ENCODE measurements around the gene ATP6V1G2. TPM values are rescaled to one million over a fixed set of nuclear protein-coding genes. Genes with fewer than 3 reads are reported as not detected.

The ATP6V1G2 gene
- total RNA-seq, 2 donors from 2014 or later: 1.7 to 2.1 TPM

GRCh38 chr6:31579546-31580437, 33.4 kb upstream of the ATP6V1G2 start:
- no peak overlapping the region for H3K27ac Mint-ChIP-seq
- Histone ChIP-seq H3K4me1 (ENCODE audit: control insufficient read depth, insufficient read depth, low read length) (no peaks in the 10 kb centered on the region), H3K27me3 (ENCODE audit: control insufficient read depth, insufficient read depth, low read length, poor library complexity, severe bottlenecking) (peaks cover 5% of the 10 kb centered on the region), H3K9me3 (ENCODE audit: control insufficient read depth, low read length) (no peaks in the 10 kb centered on the region), H3K4me3 (ENCODE audit: low read length) (no peak overlapping the region), H3K36me3 (ENCODE audit: control insufficient read depth, insufficient read depth, low read length) (no peaks in the 10 kb centered on the region), H3K27ac (ENCODE audit: low read depth, low read length) (no peak overlapping the region), H3K9ac (ENCODE audit: extremely low read depth, low read length, poor library complexity, severe bottlenecking) (no peak overlapping the region)
- DNase-seq: no peak
- TF ChIP-seq, protein P1, sequence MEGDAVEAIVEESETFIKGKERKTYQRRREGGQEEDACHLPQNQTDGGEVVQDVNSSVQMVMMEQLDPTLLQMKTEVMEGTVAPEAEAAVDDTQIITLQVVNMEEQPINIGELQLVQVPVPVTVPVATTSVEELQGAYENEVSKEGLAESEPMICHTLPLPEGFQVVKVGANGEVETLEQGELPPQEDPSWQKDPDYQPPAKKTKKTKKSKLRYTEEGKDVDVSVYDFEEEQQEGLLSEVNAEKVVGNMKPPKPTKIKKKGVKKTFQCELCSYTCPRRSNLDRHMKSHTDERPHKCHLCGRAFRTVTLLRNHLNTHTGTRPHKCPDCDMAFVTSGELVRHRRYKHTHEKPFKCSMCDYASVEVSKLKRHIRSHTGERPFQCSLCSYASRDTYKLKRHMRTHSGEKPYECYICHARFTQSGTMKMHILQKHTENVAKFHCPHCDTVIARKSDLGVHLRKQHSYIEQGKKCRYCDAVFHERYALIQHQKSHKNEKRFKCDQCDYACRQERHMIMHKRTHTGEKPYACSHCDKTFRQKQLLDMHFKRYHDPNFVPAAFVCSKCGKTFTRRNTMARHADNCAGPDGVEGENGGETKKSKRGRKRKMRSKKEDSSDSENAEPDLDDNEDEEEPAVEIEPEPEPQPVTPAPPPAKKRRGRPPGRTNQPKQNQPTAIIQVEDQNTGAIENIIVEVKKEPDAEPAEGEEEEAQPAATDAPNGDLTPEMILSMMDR (conservative IDR thresholded peaks at IDR 0.05): no peak
- H3K4me3 Mint-ChIP-seq: peak overlapping the region; percentile 98
- H3K36me3 Mint-ChIP-seq (ENCODE audit: low read depth): no peaks in the 10 kb centered on the region
- H3K9me3 Mint-ChIP-seq: no peaks in the 10 kb centered on the region
- H3K27me3 Mint-ChIP-seq (ENCODE audit: insufficient read depth): peaks cover 50% of the 10 kb centered on the region
- peaks cover 17% of the 10 kb centered on the region for H3K4me1 Mint-ChIP-seq
- WGBS, 2 experiments (ENCODE audit: insufficient coverage in 1 of 2, insufficient read length in 1 of 2): 90 to 94% methylated on average over 3 to 8 of the region's 8 CpGs

DNA sequence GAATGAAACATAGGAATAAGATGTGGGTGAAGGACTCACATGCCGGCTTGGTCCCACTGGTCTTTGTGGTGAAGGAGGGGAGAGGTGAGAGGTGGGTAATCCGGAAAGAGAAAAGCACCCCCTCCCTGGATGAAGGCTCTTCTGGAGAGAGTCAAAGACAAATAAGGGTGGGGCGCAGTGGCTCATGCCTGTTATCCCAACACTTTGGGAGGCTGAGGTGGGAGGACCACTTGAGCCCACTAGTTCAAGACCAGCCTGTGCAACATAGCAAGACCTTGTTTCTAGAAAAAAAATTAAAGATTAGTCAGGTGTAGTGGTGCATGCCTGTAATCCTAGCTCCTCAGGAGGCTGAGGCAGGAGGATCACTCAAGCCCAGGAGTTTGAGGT, 32.7 kb upstream of the ATP6V1G2 start:
- Mint-ChIP-seq H3K9me3 (no peaks in the 10 kb centered on the region), H3K36me3 (ENCODE audit: low read depth) (no peaks in the 10 kb centered on the region), H3K27me3 (ENCODE audit: insufficient read depth) (peaks cover 51% of the 10 kb centered on the region), H3K4me1 (peaks cover 20% of the 10 kb centered on the region), H3K27ac (no peak overlapping the region), H3K4me3 (no peak overlapping the region)
- Histone ChIP-seq H3K27ac (ENCODE audit: low read depth, low read length) (no peak overlapping the region), H3K9me3 (ENCODE audit: control insufficient read depth, low read length) (no peaks in the 10 kb centered on the region), H3K4me3 (ENCODE audit: low read length) (no peak overlapping the region), H3K36me3 (ENCODE audit: control insufficient read depth, insufficient read depth, low read length) (no peaks in the 10 kb centered on the region), H3K9ac (ENCODE audit: extremely low read depth, low read length, poor library complexity, severe bottlenecking) (no peak overlapping the region), H3K4me1 (ENCODE audit: control insufficient read depth, insufficient read depth, low read length) (peaks cover 2% of the 10 kb centered on the region), H3K27me3 (ENCODE audit: control insufficient read depth, insufficient read depth, low read length, poor library complexity, severe bottlenecking) (peaks cover 5% of the 10 kb centered on the region)
- WGBS, 2 experiments (ENCODE audit: insufficient coverage in 1 of 2, insufficient read length in 1 of 2): 89 to 95% methylated on average over 3 of the region's 3 CpGs
- TF ChIP-seq, protein P1 (conservative IDR thresholded peaks at IDR 0.05): no peak
- no peak for DNase-seq

DNA sequence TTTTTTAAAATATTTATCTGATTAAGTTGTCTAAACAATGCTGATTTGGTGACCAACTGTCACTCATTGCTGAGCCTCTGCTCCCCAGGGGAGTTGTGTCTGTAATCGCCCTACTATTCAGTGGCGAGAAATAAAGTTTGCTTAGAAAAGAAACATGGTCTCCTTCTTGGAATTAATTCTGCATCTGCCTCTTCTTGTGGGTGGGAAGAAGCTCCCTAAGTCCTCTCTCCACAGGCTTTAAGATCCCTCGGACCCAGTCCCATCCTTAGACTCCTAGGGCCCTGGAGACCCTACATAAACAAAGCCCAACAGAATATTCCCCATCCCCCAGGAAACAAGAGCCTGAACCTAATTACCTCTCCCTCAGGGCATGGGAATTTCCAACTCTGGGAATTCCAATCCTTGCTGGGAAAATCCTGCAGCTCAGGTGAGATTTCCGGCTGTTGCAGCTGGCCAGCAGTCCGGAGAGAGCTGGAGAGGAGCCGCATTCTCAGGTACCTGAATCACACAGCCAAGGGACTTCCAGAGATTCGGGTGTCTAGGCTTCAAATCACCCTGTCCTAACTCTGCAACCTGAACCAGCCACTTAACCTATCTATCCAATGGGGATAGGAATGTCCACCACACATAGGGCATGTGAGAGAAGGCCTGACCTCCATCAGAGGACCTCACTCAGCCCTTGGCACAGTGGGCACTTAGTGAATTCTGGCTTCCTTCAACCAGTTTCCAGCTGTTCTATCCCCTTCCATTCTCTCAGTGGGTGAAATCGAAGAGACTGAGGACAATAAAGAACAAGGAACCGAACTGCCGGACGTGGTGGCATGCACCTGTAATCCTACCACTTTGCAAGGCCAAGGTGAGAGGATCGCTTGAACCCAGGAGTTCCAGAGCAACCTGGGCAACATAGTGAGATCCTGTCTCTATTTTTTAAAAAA, 32.0 kb upstream of the ATP6V1G2 start:
- Histone ChIP-seq H3K36me3 (ENCODE audit: control insufficient read depth, insufficient read depth, low read length) (no peaks in the 10 kb centered on the region), H3K9ac (ENCODE audit: extremely low read depth, low read length, poor library complexity, severe bottlenecking) (no peak overlapping the region), H3K27me3 (ENCODE audit: control insufficient read depth, insufficient read depth, low read length, poor library complexity, severe bottlenecking) (peaks cover 5% of the 10 kb centered on the region), H3K27ac (ENCODE audit: low read depth, low read length) (no peak overlapping the region), H3K4me1 (ENCODE audit: control insufficient read depth, insufficient read depth, low read length) (peaks cover 6% of the 10 kb centered on the region), H3K4me3 (ENCODE audit: low read length) (no peak overlapping the region), H3K9me3 (ENCODE audit: control insufficient read depth, low read length) (no peaks in the 10 kb centered on the region)
- Mint-ChIP-seq H3K4me3 (no peak overlapping the region), H3K4me1 (peaks cover 20% of the 10 kb centered on the region), H3K27me3 (ENCODE audit: insufficient read depth) (peaks cover 51% of the 10 kb centered on the region), H3K9me3 (no peaks in the 10 kb centered on the region), H3K36me3 (ENCODE audit: low read depth) (no peaks in the 10 kb centered on the region), H3K27ac (no peak overlapping the region)
- DNase-seq: peak; percentile 68
- TF ChIP-seq, protein P1 (conservative IDR thresholded peaks at IDR 0.05): no peak
- 87 to 88% methylated on average over 10 to 12 of the region's 12 CpGs for WGBS, 2 experiments (ENCODE audit: insufficient coverage in 1 of 2, insufficient read length in 1 of 2)

Data from endodermal cell (in vitro differentiated cells).